ENCODE measurements around the gene ROBO1. TPM values are rescaled to one million over a fixed set of nuclear protein-coding genes. Genes with fewer than 3 reads are reported as not detected.

The ROBO1 gene
- total and polyA plus RNA-seq, 2 experiments from 2014 or later: 29.3 to 171 TPM

DNA sequence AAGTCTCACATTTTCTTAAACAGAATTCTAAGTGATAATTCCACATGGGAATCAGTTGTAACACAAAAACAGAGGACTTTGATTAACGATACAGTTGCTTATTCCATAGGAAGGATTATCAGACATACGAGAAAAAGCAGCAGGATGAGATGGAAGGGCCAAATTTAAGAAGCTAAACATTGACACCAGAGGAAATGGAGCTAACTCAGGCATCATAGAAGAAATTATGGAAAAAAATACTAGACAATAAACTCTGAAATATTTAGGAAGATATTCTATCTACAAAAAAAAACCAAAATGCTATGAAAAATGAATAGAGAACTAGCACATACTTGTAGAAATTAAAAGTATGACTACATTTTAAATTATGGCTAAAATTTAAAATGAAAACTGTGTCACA lies 776.1 kb downstream of the ROBO1 start:
- TF ChIP-seq, protein P1, sequence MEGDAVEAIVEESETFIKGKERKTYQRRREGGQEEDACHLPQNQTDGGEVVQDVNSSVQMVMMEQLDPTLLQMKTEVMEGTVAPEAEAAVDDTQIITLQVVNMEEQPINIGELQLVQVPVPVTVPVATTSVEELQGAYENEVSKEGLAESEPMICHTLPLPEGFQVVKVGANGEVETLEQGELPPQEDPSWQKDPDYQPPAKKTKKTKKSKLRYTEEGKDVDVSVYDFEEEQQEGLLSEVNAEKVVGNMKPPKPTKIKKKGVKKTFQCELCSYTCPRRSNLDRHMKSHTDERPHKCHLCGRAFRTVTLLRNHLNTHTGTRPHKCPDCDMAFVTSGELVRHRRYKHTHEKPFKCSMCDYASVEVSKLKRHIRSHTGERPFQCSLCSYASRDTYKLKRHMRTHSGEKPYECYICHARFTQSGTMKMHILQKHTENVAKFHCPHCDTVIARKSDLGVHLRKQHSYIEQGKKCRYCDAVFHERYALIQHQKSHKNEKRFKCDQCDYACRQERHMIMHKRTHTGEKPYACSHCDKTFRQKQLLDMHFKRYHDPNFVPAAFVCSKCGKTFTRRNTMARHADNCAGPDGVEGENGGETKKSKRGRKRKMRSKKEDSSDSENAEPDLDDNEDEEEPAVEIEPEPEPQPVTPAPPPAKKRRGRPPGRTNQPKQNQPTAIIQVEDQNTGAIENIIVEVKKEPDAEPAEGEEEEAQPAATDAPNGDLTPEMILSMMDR (IDR thresholded peaks at IDR 0.05; ENCODE audit: low read depth, low read length): no peak
- no peaks in the 10 kb centered on the region for H3K36me3 ChIP-seq
- H3K27ac ChIP-seq: no peak overlapping the region
- DNase-seq (ENCODE audit: low read depth in 1 of 2, low spot score in 1 of 2): no peak
- no peaks in the 10 kb centered on the region for H3K27me3 ChIP-seq
- no peaks in the 10 kb centered on the region for H3K9me3 ChIP-seq (ENCODE audit: low read depth)
- no peak overlapping the region for H3K4me3 ChIP-seq
- no peaks in the 10 kb centered on the region for H3K4me1 ChIP-seq (ENCODE audit: low read depth)

- TF ChIP-seq, protein P1 (IDR thresholded peaks at IDR 0.05; ENCODE audit: low read depth, low read length): no peak
- Histone ChIP-seq H3K27me3 (no peaks in the 10 kb centered on the region), H3K9me3 (ENCODE audit: low read depth) (no peaks in the 10 kb centered on the region), H3K36me3 (no peaks in the 10 kb centered on the region), H3K4me3 (no peak overlapping the region), H3K4me1 (ENCODE audit: low read depth) (no peaks in the 10 kb centered on the region), H3K27ac (no peak overlapping the region)
- no peak for DNase-seq (ENCODE audit: low read depth in 1 of 2, low spot score in 1 of 2)
These were observed 777.6 kb downstream of the ROBO1 start for GRCh38 chr3:78990156-78990555.

DNA sequence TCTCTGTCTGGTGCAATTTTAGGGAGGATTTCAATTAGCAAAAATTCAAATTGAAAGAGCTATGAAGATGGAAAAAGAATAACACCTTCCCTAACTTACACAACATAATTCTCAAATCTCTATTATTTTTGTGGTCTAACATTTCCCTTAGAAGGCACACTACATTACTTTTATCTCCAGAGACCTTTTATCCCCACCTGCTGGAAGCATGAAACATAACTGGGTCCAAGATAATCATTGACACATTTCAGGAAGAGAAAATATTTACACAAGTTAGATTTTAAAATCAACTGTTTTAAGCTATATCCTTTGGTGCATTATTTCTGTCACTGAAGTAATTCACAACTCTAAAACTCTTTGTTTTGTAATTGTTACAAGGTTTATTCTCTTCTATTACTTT lies 779.5 kb downstream of the ROBO1 start:
- peak in 1 of 2 donors; percentile 38 for DNase-seq (ENCODE audit: low read depth in 1 of 2, low spot score in 1 of 2)
- Histone ChIP-seq H3K36me3 (no peaks in the 10 kb centered on the region), H3K27me3 (no peaks in the 10 kb centered on the region), H3K4me3 (no peak overlapping the region), H3K27ac (no peak overlapping the region), H3K9me3 (ENCODE audit: low read depth) (no peaks in the 10 kb centered on the region), H3K4me1 (ENCODE audit: low read depth) (no peaks in the 10 kb centered on the region)
- TF ChIP-seq, protein P1 (IDR thresholded peaks at IDR 0.05; ENCODE audit: low read depth, low read length): peak; percentile 42

GRCh38 chr3:78986416-78987101 lies 781.2 kb downstream of the ROBO1 start:
- no peaks in the 10 kb centered on the region for H3K36me3 ChIP-seq
- H3K4me1 ChIP-seq (ENCODE audit: low read depth): no peaks in the 10 kb centered on the region
- TF ChIP-seq, protein P1 (IDR thresholded peaks at IDR 0.05; ENCODE audit: low read depth, low read length): no peak
- no peaks in the 10 kb centered on the region for H3K9me3 ChIP-seq (ENCODE audit: low read depth)
- H3K27ac ChIP-seq: no peak overlapping the region
- DNase-seq (ENCODE audit: low read depth in 1 of 2, low spot score in 1 of 2): no peak
- H3K27me3 ChIP-seq: no peaks in the 10 kb centered on the region
- H3K4me3 ChIP-seq: no peak overlapping the region

GRCh38 chr3:78985981-78986380 lies 781.8 kb downstream of the ROBO1 start:
- no peaks in the 10 kb centered on the region for H3K9me3 ChIP-seq (ENCODE audit: low read depth)
- no peak overlapping the region for H3K4me3 ChIP-seq
- TF ChIP-seq, protein P1 (IDR thresholded peaks at IDR 0.05; ENCODE audit: low read depth, low read length): no peak
- no peak overlapping the region for H3K27ac ChIP-seq
- H3K27me3 ChIP-seq: no peaks in the 10 kb centered on the region
- H3K36me3 ChIP-seq: no peaks in the 10 kb centered on the region
- no peak for DNase-seq (ENCODE audit: low read depth in 1 of 2, low spot score in 1 of 2)
- H3K4me1 ChIP-seq (ENCODE audit: low read depth): no peaks in the 10 kb centered on the region

Data from cardiac muscle cell (in vitro differentiated cells and primary cell).